Naive thymus-derived CD4-positive, alpha-beta T cell (primary cell): Measurements from ENCODE around the gene FLT4. TPM values are rescaled to one million over a fixed set of nuclear protein-coding genes. Genes with fewer than 3 reads are reported as not detected.

Experiments used
- ATAC-seq: fragments of 150-1000 bp; cut with Tn5 transposase; 2 replicates; pipeline ENCODE4 v1.10.0; 2021; ENCODE audit warnings: mild to moderate bottlenecking, moderate library complexity
- CTCF ChIA-PET: fragments of 350-600 bp; sonication (Branson Sonifier 250); formaldehyde crosslinking; loops from one replicate; lab custom pipeline; 2021; ENCODE audit warnings: antibody characterized with exemption; lab: Charles Lee
- POLR2A ChIA-PET: fragments of 350-600 bp; sonication (Branson Sonifier 250); formaldehyde crosslinking; loops from one replicate; lab custom pipeline; 2021; ENCODE audit warnings: antibody characterized with exemption, inconsistent platforms; lab: Charles Lee
- DNase-seq, 9 donors: peaks; one replicate each; pipeline versions ENCODE4 v3.0.0 to v3.0.0-alpha.2; 2020 to 2022; ENCODE audit warnings: mixed read lengths in 1 of 9
- H3K27ac ChIP-seq: one replicate; pipeline ENCODE4 v1.7.0; 2013; ENCODE audit warnings: mild to moderate bottlenecking, low read depth, low read length, moderate library complexity
- H3K27me3 ChIP-seq, 2 donors: one replicate each; pipeline ENCODE4 v1.7.0; 2013; ENCODE audit warnings: low read length in 2 of 2, mild to moderate bottlenecking in 2 of 2, moderate library complexity in 2 of 2; ENCODE audit not compliant: control insufficient read depth in 2 of 2, insufficient read depth in 2 of 2
- H3K36me3 ChIP-seq, 3 experiments: 1 replicate in 2 of 3; 2 replicates in 1 of 3; pipeline ENCODE4 v1.7.0; 2013; ENCODE audit warnings: low read length in 3 of 3, mild to moderate bottlenecking in 3 of 3, moderate library complexity in 1 of 3; ENCODE audit not compliant: insufficient read depth in 3 of 3, control insufficient read depth in 2 of 3
- H3K4me1 ChIP-seq, 2 donors: one replicate each; pipeline ENCODE4 v1.7.0; 2013; ENCODE audit warnings: low read length in 2 of 2, mild to moderate bottlenecking in 2 of 2, moderate library complexity in 1 of 2; ENCODE audit not compliant: control insufficient read depth in 2 of 2, insufficient read depth in 2 of 2
- H3K4me3 ChIP-seq: 2 replicates; pipeline ENCODE4 v1.7.0; 2013; ENCODE audit warnings: mild to moderate bottlenecking, low read length
- H3K9me3 ChIP-seq, 3 experiments: 1 replicate in 2 of 3; 2 replicates in 1 of 3; pipeline ENCODE4 v1.7.0; 2013; ENCODE audit warnings: low read length in 3 of 3; ENCODE audit not compliant: control insufficient read depth in 2 of 3
- H3K27ac Mint-ChIP-seq, 9 donors: one replicate each; pipeline ENCODE4 v1.8.0; 2020 to 2022; ENCODE audit warnings: mixed read lengths in 9 of 9, mild to moderate bottlenecking in 8 of 9, moderate library complexity in 5 of 9, inconsistent platforms in 2 of 9
- H3K27me3 Mint-ChIP-seq, 5 donors: one replicate each; pipeline ENCODE4 v1.8.0; 2021 to 2022; ENCODE audit warnings: mixed read lengths in 5 of 5, mild to moderate bottlenecking in 1 of 5
- H3K36me3 Mint-ChIP-seq, 5 donors: one replicate each; pipeline ENCODE4 v1.8.0; 2020 to 2022; ENCODE audit warnings: mixed read lengths in 5 of 5, mild to moderate bottlenecking in 3 of 5, inconsistent platforms in 1 of 5
- H3K4me1 Mint-ChIP-seq, 7 donors: one replicate each; pipeline ENCODE4 v1.8.0; 2020 to 2022; ENCODE audit warnings: mixed read lengths in 7 of 7, mild to moderate bottlenecking in 3 of 7, inconsistent platforms in 1 of 7
- H3K4me3 Mint-ChIP-seq, 10 donors: one replicate each; pipeline ENCODE4 v1.8.0; 2020 to 2022; ENCODE audit warnings: mild to moderate bottlenecking in 10 of 10, mixed read lengths in 10 of 10, moderate library complexity in 6 of 10, inconsistent platforms in 2 of 10
- H3K9me3 Mint-ChIP-seq, 11 donors: one replicate each; pipeline ENCODE4 v1.8.0; 2020 to 2022; ENCODE audit warnings: mixed read lengths in 11 of 11, mild to moderate bottlenecking in 4 of 11, inconsistent platforms in 1 of 11, moderate library complexity in 1 of 11
- intact Hi-C, 2 donors: fragments of 100-400 bp; cut with micrococcal nuclease; formaldehyde crosslinking; loops; one replicate each; pipeline ENCODE4 v1.15.1; 2023
- polyA plus RNA-seq, 2 donors: library from polyadenylated mRNA; unstranded; fragments of 300-500 nt; fragmentation: Illumina TruSeq; gene quantifications; one replicate each; pipeline ENCODE4 v1.2.3, GENCODE V29; 2021
- total RNA-seq, 6 experiments: library from RNA in 5 of 6; stranded (reverse) in 5 of 6; gene quantifications; 1 replicate in 5 of 6; 2 replicates in 1 of 6; pipeline ENCODE4 v1.2.3 and lab custom pipeline; 2021 to 2026

FLT4 gene
- total and polyA plus RNA-seq, 7 experiments from 2014 or later, result 0.53 to 6.0 (median 2.3) TPM

- Mint-ChIP-seq H3K27me3 (peaks cover 0 to 6% (median 0%) of the 10 kb centered on the region in 5 donors), H3K36me3 (no peaks in the 10 kb centered on the region), H3K4me3 (no peak overlapping the region), H3K9me3 (peaks cover 0 to 3% (median 0%) of the 10 kb centered on the region in 11 donors), H3K27ac (no peak overlapping the region), H3K4me1 (peaks cover 0 to 11% (median 4%) of the 10 kb centered on the region in 7 donors)
- ATAC-seq, result no peak
- Histone ChIP-seq H3K36me3 (no peaks in the 10 kb centered on the region), H3K27me3 (no peaks in the 10 kb centered on the region), H3K9me3 (no peaks in the 10 kb centered on the region), H3K27ac (no peak overlapping the region), H3K4me1 (no peaks in the 10 kb centered on the region), H3K4me3 (no peak overlapping the region)
- ChIA-PET POLR2A (no interaction called here), CTCF (no interaction called here)
- intact Hi-C loops, result no loop called here
- no peak for DNase-seq
Observed at GRCh38 chr5:180636403-180637075, 12.9 kb downstream of the FLT4 start.

GRCh38 chr5:180636016-180636402 lies 13.4 kb downstream of the FLT4 start:
- H3K27ac ChIP-seq, result no peak overlapping the region
- no peak for DNase-seq

GRCh38 chr5:180633283-180634177 lies 15.9 kb downstream of the FLT4 start:
- no peak overlapping the region for H3K27ac Mint-ChIP-seq
- POLR2A ChIA-PET, result no interaction called here
- H3K27me3 ChIP-seq, result no peaks in the 10 kb centered on the region
- DNase-seq (no peak), ATAC-seq (no peak)
- no peaks in the 10 kb centered on the region for H3K36me3 Mint-ChIP-seq
- no peaks in the 10 kb centered on the region for H3K4me1 ChIP-seq
- H3K4me3 ChIP-seq, result no peak overlapping the region
- intact Hi-C loops, result no loop called here
- H3K4me1 Mint-ChIP-seq, result peaks cover 0 to 3% (median 0%) of the 10 kb centered on the region in 7 donors
- no peaks in the 10 kb centered on the region for H3K36me3 ChIP-seq
- H3K9me3 Mint-ChIP-seq, result peaks cover 0 to 3% (median 0%) of the 10 kb centered on the region in 11 donors
- CTCF ChIA-PET, result no interaction called here
- H3K9me3 ChIP-seq, result no peaks in the 10 kb centered on the region
- H3K4me3 Mint-ChIP-seq, result no peak overlapping the region
- H3K27ac ChIP-seq, result no peak overlapping the region
- peaks cover 0 to 6% (median 0%) of the 10 kb centered on the region in 5 donors for H3K27me3 Mint-ChIP-seq

More at GRCh38 chr5:180636016-180636402, 13.4 kb downstream of the FLT4 start:
- POLR2A ChIA-PET, result no interaction called here
- no peaks in the 10 kb centered on the region for H3K36me3 ChIP-seq
- Mint-ChIP-seq H3K27me3 (peaks cover 0 to 6% (median 0%) of the 10 kb centered on the region in 5 donors), H3K4me1 (peaks cover 0 to 11% (median 4%) of the 10 kb centered on the region in 7 donors), H3K9me3 (peaks cover 0 to 3% (median 0%) of the 10 kb centered on the region in 11 donors), H3K36me3 (no peaks in the 10 kb centered on the region), H3K27ac (no peak overlapping the region), H3K4me3 (no peak overlapping the region)
- no peak overlapping the region for H3K4me3 ChIP-seq
- CTCF ChIA-PET, result no interaction called here
- no peaks in the 10 kb centered on the region for H3K27me3 ChIP-seq
- no peaks in the 10 kb centered on the region for H3K4me1 ChIP-seq
- no peak for ATAC-seq
- intact Hi-C loops, result no loop called here
- no peaks in the 10 kb centered on the region for H3K9me3 ChIP-seq

- Histone ChIP-seq H3K9me3 (no peaks in the 10 kb centered on the region), H3K27ac (no peak overlapping the region), H3K27me3 (no peaks in the 10 kb centered on the region), H3K4me3 (no peak overlapping the region), H3K36me3 (no peaks in the 10 kb centered on the region), H3K4me1 (no peaks in the 10 kb centered on the region)
- DNase-seq (no peak), ATAC-seq (no peak)
- ChIA-PET CTCF (no interaction called here), POLR2A (no interaction called here)
- Mint-ChIP-seq H3K4me3 (no peak overlapping the region), H3K27ac (no peak overlapping the region), H3K27me3 (peaks cover 0 to 6% (median 0%) of the 10 kb centered on the region in 5 donors), H3K4me1 (peaks cover 0 to 2% (median 0%) of the 10 kb centered on the region in 7 donors), H3K9me3 (peaks cover 0 to 2% (median 0%) of the 10 kb centered on the region in 11 donors), H3K36me3 (no peaks in the 10 kb centered on the region)
- intact Hi-C loops, result no loop called here
Observed at GRCh38 chr5:180632768-180633167, 16.6 kb downstream of the FLT4 start.

GRCh38 chr5:180631549-180632383 lies 17.6 kb downstream of the FLT4 start:
- Mint-ChIP-seq H3K27me3 (peaks cover 0 to 6% (median 0%) of the 10 kb centered on the region in 5 donors), H3K4me1 (peaks cover 0 to 2% (median 0%) of the 10 kb centered on the region in 7 donors), H3K27ac (no peak overlapping the region), H3K36me3 (no peaks in the 10 kb centered on the region), H3K9me3 (peaks cover 0 to 2% (median 0%) of the 10 kb centered on the region in 11 donors), H3K4me3 (no peak overlapping the region)
- H3K4me3 ChIP-seq, result no peak overlapping the region
- ChIA-PET POLR2A (no interaction called here), CTCF (no interaction called here)
- H3K36me3 ChIP-seq, result no peaks in the 10 kb centered on the region
- no peak for DNase-seq
- no peak for ATAC-seq
- no peaks in the 10 kb centered on the region for H3K9me3 ChIP-seq
- no peaks in the 10 kb centered on the region for H3K27me3 ChIP-seq
- H3K27ac ChIP-seq, result no peak overlapping the region
- no peaks in the 10 kb centered on the region for H3K4me1 ChIP-seq
- intact Hi-C loops, result no loop called here

GRCh38 chr5:180630426-180630825 lies 19.0 kb downstream of the FLT4 start:
- POLR2A ChIA-PET, result no interaction called here

More at GRCh38 chr5:180630426-180630825, 19.0 kb downstream of the FLT4 start:
- ATAC-seq (no peak), DNase-seq (no peak)
- H3K36me3 Mint-ChIP-seq, result no peaks in the 10 kb centered on the region
- peaks cover 0 to 6% (median 0%) of the 10 kb centered on the region in 5 donors for H3K27me3 Mint-ChIP-seq
- H3K9me3 Mint-ChIP-seq, result peaks cover 0 to 2% (median 0%) of the 10 kb centered on the region in 11 donors
- Histone ChIP-seq H3K4me3 (no peak overlapping the region), H3K36me3 (no peaks in the 10 kb centered on the region), H3K9me3 (no peaks in the 10 kb centered on the region), H3K4me1 (no peaks in the 10 kb centered on the region), H3K27me3 (no peaks in the 10 kb centered on the region), H3K27ac (no peak overlapping the region)
- H3K27ac Mint-ChIP-seq, result no peak overlapping the region
- intact Hi-C loops, result no loop called here
- H3K4me3 Mint-ChIP-seq, result no peak overlapping the region
- CTCF ChIA-PET, result no interaction called here
- peaks cover 0 to 2% (median 0%) of the 10 kb centered on the region in 7 donors for H3K4me1 Mint-ChIP-seq
